Measurements from ENCODE around the gene HBEGF.

GRCh38 chr5:140337880-140338279 lies 8.5 kb downstream of the HBEGF start:
- TF ChIP-seq SIN3A (IDR thresholded peaks at IDR 0.05; ENCODE audit: borderline replicate concordance, insufficient read depth, low read length), result no peak
- TF ChIP-seq TAF1 (IDR thresholded peaks at IDR 0.05; ENCODE audit: borderline replicate concordance, insufficient read depth, low read length), result no peak

Data from PFSK-1 (cell line).